ENCODE data around the gene ISY1.

DNA sequence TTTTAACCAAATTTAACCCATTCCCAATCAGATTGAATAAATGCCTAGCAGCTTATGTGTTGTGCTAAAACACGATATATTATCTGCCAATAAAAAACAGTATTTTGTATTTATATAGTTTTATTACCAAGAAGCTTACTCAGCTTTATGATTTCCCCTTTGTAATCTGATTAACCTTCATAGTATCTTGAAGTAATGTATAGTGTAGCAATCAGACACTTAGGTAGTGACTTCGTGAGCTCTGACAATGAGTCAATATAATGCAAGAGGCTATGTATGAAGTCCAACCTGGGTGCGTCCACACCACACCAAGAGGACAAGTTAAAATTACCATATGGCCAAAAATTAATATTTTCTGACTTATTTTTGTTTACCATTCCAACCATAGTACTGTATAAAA is 24.9 kb upstream of the ISY1 start:
- TF ChIP-seq, protein P1, sequence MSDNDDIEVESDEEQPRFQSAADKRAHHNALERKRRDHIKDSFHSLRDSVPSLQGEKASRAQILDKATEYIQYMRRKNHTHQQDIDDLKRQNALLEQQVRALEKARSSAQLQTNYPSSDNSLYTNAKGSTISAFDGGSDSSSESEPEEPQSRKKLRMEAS (IDR thresholded peaks at IDR 0.05), result no peak
- TF ChIP-seq, protein P2, sequence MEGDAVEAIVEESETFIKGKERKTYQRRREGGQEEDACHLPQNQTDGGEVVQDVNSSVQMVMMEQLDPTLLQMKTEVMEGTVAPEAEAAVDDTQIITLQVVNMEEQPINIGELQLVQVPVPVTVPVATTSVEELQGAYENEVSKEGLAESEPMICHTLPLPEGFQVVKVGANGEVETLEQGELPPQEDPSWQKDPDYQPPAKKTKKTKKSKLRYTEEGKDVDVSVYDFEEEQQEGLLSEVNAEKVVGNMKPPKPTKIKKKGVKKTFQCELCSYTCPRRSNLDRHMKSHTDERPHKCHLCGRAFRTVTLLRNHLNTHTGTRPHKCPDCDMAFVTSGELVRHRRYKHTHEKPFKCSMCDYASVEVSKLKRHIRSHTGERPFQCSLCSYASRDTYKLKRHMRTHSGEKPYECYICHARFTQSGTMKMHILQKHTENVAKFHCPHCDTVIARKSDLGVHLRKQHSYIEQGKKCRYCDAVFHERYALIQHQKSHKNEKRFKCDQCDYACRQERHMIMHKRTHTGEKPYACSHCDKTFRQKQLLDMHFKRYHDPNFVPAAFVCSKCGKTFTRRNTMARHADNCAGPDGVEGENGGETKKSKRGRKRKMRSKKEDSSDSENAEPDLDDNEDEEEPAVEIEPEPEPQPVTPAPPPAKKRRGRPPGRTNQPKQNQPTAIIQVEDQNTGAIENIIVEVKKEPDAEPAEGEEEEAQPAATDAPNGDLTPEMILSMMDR (IDR thresholded peaks at IDR 0.05 in 2 of 3, conservative IDR thresholded peaks at IDR 0.05 in 1 of 3; ENCODE audit: borderline replicate concordance in 1 of 3, insufficient read depth in 1 of 3, low read depth in 2 of 3, low read length in 2 of 3), result no peak
- TF ChIP-seq ZFX (IDR thresholded peaks at IDR 0.05) (no peak), POLR2AphosphoS5 (IDR thresholded peaks at IDR 0.05; ENCODE audit: low read depth, low read length) (no peak), POLR2A (IDR thresholded peaks at IDR 0.05; ENCODE audit: borderline replicate concordance, extremely low read depth, insufficient read depth, insufficient read length) (no peak)

Data from HCT116 (cell line).